ENCODE results near the gene PAK3. TPM values are rescaled to one million over a fixed set of nuclear protein-coding genes. Genes with fewer than 3 reads are reported as not detected.

PAK3 gene
- total and polyA plus RNA-seq, 2 of the 8 experiments (the other 6 are each of a cell fraction or from before 2014, with no cell fraction given), result 0.80 to 7.2 TPM

GRCh38 chrX:111086591-111087006 is 9.4 kb upstream of the PAK3 start (continued):
- TF ChIP-seq, protein P1, sequence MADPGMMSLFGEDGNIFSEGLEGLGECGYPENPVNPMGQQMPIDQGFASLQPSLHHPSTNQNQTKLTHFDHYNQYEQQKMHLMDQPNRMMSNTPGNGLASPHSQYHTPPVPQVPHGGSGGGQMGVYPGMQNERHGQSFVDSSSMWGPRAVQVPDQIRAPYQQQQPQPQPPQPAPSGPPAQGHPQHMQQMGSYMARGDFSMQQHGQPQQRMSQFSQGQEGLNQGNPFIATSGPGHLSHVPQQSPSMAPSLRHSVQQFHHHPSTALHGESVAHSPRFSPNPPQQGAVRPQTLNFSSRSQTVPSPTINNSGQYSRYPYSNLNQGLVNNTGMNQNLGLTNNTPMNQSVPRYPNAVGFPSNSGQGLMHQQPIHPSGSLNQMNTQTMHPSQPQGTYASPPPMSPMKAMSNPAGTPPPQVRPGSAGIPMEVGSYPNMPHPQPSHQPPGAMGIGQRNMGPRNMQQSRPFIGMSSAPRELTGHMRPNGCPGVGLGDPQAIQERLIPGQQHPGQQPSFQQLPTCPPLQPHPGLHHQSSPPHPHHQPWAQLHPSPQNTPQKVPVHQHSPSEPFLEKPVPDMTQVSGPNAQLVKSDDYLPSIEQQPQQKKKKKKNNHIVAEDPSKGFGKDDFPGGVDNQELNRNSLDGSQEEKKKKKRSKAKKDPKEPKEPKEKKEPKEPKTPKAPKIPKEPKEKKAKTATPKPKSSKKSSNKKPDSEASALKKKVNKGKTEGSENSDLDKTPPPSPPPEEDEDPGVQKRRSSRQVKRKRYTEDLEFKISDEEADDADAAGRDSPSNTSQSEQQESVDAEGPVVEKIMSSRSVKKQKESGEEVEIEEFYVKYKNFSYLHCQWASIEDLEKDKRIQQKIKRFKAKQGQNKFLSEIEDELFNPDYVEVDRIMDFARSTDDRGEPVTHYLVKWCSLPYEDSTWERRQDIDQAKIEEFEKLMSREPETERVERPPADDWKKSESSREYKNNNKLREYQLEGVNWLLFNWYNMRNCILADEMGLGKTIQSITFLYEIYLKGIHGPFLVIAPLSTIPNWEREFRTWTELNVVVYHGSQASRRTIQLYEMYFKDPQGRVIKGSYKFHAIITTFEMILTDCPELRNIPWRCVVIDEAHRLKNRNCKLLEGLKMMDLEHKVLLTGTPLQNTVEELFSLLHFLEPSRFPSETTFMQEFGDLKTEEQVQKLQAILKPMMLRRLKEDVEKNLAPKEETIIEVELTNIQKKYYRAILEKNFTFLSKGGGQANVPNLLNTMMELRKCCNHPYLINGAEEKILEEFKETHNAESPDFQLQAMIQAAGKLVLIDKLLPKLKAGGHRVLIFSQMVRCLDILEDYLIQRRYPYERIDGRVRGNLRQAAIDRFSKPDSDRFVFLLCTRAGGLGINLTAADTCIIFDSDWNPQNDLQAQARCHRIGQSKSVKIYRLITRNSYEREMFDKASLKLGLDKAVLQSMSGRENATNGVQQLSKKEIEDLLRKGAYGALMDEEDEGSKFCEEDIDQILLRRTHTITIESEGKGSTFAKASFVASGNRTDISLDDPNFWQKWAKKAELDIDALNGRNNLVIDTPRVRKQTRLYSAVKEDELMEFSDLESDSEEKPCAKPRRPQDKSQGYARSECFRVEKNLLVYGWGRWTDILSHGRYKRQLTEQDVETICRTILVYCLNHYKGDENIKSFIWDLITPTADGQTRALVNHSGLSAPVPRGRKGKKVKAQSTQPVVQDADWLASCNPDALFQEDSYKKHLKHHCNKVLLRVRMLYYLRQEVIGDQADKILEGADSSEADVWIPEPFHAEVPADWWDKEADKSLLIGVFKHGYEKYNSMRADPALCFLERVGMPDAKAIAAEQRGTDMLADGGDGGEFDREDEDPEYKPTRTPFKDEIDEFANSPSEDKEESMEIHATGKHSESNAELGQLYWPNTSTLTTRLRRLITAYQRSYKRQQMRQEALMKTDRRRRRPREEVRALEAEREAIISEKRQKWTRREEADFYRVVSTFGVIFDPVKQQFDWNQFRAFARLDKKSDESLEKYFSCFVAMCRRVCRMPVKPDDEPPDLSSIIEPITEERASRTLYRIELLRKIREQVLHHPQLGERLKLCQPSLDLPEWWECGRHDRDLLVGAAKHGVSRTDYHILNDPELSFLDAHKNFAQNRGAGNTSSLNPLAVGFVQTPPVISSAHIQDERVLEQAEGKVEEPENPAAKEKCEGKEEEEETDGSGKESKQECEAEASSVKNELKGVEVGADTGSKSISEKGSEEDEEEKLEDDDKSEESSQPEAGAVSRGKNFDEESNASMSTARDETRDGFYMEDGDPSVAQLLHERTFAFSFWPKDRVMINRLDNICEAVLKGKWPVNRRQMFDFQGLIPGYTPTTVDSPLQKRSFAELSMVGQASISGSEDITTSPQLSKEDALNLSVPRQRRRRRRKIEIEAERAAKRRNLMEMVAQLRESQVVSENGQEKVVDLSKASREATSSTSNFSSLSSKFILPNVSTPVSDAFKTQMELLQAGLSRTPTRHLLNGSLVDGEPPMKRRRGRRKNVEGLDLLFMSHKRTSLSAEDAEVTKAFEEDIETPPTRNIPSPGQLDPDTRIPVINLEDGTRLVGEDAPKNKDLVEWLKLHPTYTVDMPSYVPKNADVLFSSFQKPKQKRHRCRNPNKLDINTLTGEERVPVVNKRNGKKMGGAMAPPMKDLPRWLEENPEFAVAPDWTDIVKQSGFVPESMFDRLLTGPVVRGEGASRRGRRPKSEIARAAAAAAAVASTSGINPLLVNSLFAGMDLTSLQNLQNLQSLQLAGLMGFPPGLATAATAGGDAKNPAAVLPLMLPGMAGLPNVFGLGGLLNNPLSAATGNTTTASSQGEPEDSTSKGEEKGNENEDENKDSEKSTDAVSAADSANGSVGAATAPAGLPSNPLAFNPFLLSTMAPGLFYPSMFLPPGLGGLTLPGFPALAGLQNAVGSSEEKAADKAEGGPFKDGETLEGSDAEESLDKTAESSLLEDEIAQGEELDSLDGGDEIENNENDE (IDR thresholded peaks at IDR 0.05; ENCODE audit: insufficient replicate concordance, low read length), result no peak
- TF ChIP-seq SUZ12 (IDR thresholded peaks at IDR 0.05; ENCODE audit: low read length), result no peak
- TF ChIP-seq ASH2L (IDR thresholded peaks at IDR 0.05; ENCODE audit: low read length), result peak; percentile 45
- no peak for TF ChIP-seq RBBP5 (IDR thresholded peaks at IDR 0.05; ENCODE audit: borderline replicate concordance, low read depth, low read length)
- peak; percentile 9 for TF ChIP-seq NANOG (IDR thresholded peaks at IDR 0.05; ENCODE audit: insufficient read depth, low read depth, low read length, poor library complexity, severe bottlenecking)
- no peak for TF ChIP-seq JUN (IDR thresholded peaks at IDR 0.05; ENCODE audit: low read depth, low read length)
